ENCODE results near the gene NLRP7.
"Not testable (repeated sequence)": the region's sequence is repeated elsewhere in the genome, so short reads cannot be mapped to it uniquely, and the experiment has no call there.

Gene NLRP7

GRCh38 chr19:54919646-54920563 is 27.4 kb downstream of the NLRP7 start:
- peak; percentile 61 for DNase-seq (ENCODE audit: low read depth, low spot score)

GRCh38 chr19:54918499-54918898 is 28.8 kb downstream of the NLRP7 start:
- no peak for DNase-seq (ENCODE audit: low read depth, low spot score)

- no peak for DNase-seq (ENCODE audit: low read depth, low spot score)
Measured at GRCh38 chr19:54916822-54917221, 30.5 kb downstream of the NLRP7 start.

- not testable (repeated sequence) for DNase-seq (ENCODE audit: low read depth, low spot score)
Measured at GRCh38 chr19:54907899-54908298, 39.4 kb downstream of the NLRP7 start.

- DNase-seq (ENCODE audit: low read depth, low spot score), result no peak
Measured at GRCh38 chr19:54906819-54907218, 40.5 kb downstream of the NLRP7 start.

- peak; percentile 66 for DNase-seq (ENCODE audit: low read depth, low spot score)
Measured at GRCh38 chr19:54905803-54906511, 41.4 kb downstream of the NLRP7 start, which contains the start of gene NCR1. Gene NCR1, plus strand, starts transcription at chr19:54906148. Its CDS starts 40 bp downstream, at chr19:54906188.

GRCh38 chr19:54905421-54905802 is 41.9 kb downstream of the NLRP7 start:
- DNase-seq (ENCODE audit: low read depth, low spot score), result no peak

- not testable (repeated sequence) for DNase-seq (ENCODE audit: low read depth, low spot score)
Measured at GRCh38 chr19:54904261-54904660, 43.1 kb downstream of the NLRP7 start.

- no peak for DNase-seq (ENCODE audit: low read depth, low spot score)
Measured at GRCh38 chr19:54903303-54903702, 44.0 kb downstream of the NLRP7 start.

- no peak for DNase-seq (ENCODE audit: low read depth, low spot score)
Measured at GRCh38 chr19:54902061-54902460, 45.3 kb downstream of the NLRP7 start.

- not testable (repeated sequence) for DNase-seq (ENCODE audit: low read depth, low spot score)
Measured at GRCh38 chr19:54901153-54901552, 46.2 kb downstream of the NLRP7 start.

GRCh38 chr19:54899646-54900045 is 47.7 kb downstream of the NLRP7 start:
- not testable (repeated sequence) for DNase-seq (ENCODE audit: low read depth, low spot score)

GRCh38 chr19:54898685-54899084 is 48.6 kb downstream of the NLRP7 start:
- DNase-seq (ENCODE audit: low read depth, low spot score), result not testable (repeated sequence)

GRCh38 chr19:54896036-54896435 is 51.3 kb downstream of the NLRP7 start:
- DNase-seq (ENCODE audit: low read depth, low spot score), result no peak

- not testable (repeated sequence) for DNase-seq (ENCODE audit: low read depth, low spot score)
Measured at GRCh38 chr19:54894106-54894505, 53.2 kb downstream of the NLRP7 start.

GRCh38 chr19:54893406-54893805 is 53.9 kb downstream of the NLRP7 start:
- DNase-seq (ENCODE audit: low read depth, low spot score), result peak; percentile 89

GRCh38 chr19:54889566-54889965 is 57.8 kb downstream of the NLRP7 start:
- DNase-seq (ENCODE audit: low read depth, low spot score), result no peak

- DNase-seq (ENCODE audit: low read depth, low spot score), result no peak
Measured at GRCh38 chr19:54888239-54888638, 59.1 kb downstream of the NLRP7 start.

- no peak for DNase-seq (ENCODE audit: low read depth, low spot score)
Measured at GRCh38 chr19:54883228-54883627, 64.1 kb downstream of the NLRP7 start.

- no peak for DNase-seq (ENCODE audit: low read depth, low spot score)
Measured at GRCh38 chr19:54882758-54883157, 64.6 kb downstream of the NLRP7 start.

GRCh38 chr19:54881884-54882283 is 65.4 kb downstream of the NLRP7 start:
- DNase-seq (ENCODE audit: low read depth, low spot score), result no peak

GRCh38 chr19:54877471-54877870 is 69.9 kb downstream of the NLRP7 start:
- no peak for DNase-seq (ENCODE audit: low read depth, low spot score)

GRCh38 chr19:54875506-54875905 is 71.8 kb downstream of the NLRP7 start:
- no peak for DNase-seq (ENCODE audit: low read depth, low spot score)
